Endothelial cell of umbilical vein (primary cell): Measurements from ENCODE around the gene KIF26A. TPM values are rescaled to one million over a fixed set of nuclear protein-coding genes. Genes with fewer than 3 reads are reported as not detected.

ENCODE experiments used
- BruUV-seq: library from RNA; stranded (reverse); fragments of 400-500 nt; replicated peaks from 2 replicates; lab custom pipeline; 2021; lab: Mats Ljungman, UMichigan
- CTCF ChIA-PET: fragments of 300-600, 350-600 bp; sonication (Branson Sonifier 250); formaldehyde crosslinking; loops from one replicate; lab custom pipeline; 2021; ENCODE audit warnings: antibody characterized with exemption, inconsistent platforms; lab: Charles Lee
- POLR2A ChIA-PET: fragments of 300-600, 350-600 bp; sonication (Branson Sonifier 250); formaldehyde crosslinking; loops from one replicate; lab custom pipeline; 2021; ENCODE audit warnings: antibody characterized with exemption, inconsistent platforms; lab: Charles Lee
- DNase-seq: peaks from one replicate; pipeline ENCODE4 v3.0.0-alpha.2; 2011; ENCODE audit warnings: low read depth, low spot score
- FAIRE-seq: peaks from 2 replicates; lab custom pipeline; 2011; peaks lifted over from hg19 to GRCh38; lab: Jason Lieb, UNC
- H2AFZ ChIP-seq: 2 replicates; pipeline ENCODE4 v1.6.0; 2012; ENCODE audit warnings: low read depth, low read length, control low read depth, inconsistent platforms
- H3K27ac ChIP-seq: 2 replicates; pipeline ENCODE4 v1.5.1; 2011; ENCODE audit warnings: low read depth, mild to moderate bottlenecking, control low read depth, low read length, moderate library complexity; ENCODE audit not compliant: insufficient read depth
- H3K27me3 ChIP-seq, 2 experiments: 2 replicates each; pipeline versions ENCODE4 v1.6.0 to v1.6.1; 2011; ENCODE audit warnings: low read length in 2 of 2, mixed read lengths in 1 of 2; ENCODE audit not compliant: control insufficient read depth in 2 of 2, insufficient read depth in 2 of 2
- H3K36me3 ChIP-seq, 2 experiments: 2 replicates in 1 of 2; 3 replicates in 1 of 2; pipeline ENCODE4 v1.5.1; 2011; ENCODE audit warnings: low read length in 2 of 2, mild to moderate bottlenecking in 1 of 2, moderate library complexity in 1 of 2; ENCODE audit not compliant: control insufficient read depth in 2 of 2, insufficient read depth in 2 of 2; ENCODE audit errors: extremely low read depth in 1 of 2
- H3K4me1 ChIP-seq: 3 replicates; pipeline ENCODE4 v1.5.1; 2011; ENCODE audit warnings: mild to moderate bottlenecking, low read length; ENCODE audit not compliant: control insufficient read depth, insufficient read depth; ENCODE audit errors: extremely low read depth
- H3K4me2 ChIP-seq: 2 replicates; pipeline ENCODE4 v1.6.1; 2011; ENCODE audit warnings: low read length, control low read depth, mixed read lengths; ENCODE audit not compliant: insufficient read depth
- H3K4me3 ChIP-seq, 3 experiments: fragments of 200-600 bp in 1 of 3; sonication (generic), shearing (Covaris generic) in 1 of 3; replicated peaks in 1 of 3; 2 replicates each; pipeline ENCODE4 v1.5.1; 2011 to 2016; ENCODE audit warnings: control low read depth in 3 of 3, low read length in 3 of 3, mild to moderate bottlenecking in 2 of 3, inconsistent platforms in 1 of 3, low read depth in 1 of 3, moderate library complexity in 1 of 3; ENCODE audit not compliant: insufficient read depth in 1 of 3
- H3K79me2 ChIP-seq: 2 replicates; pipeline ENCODE4 v1.6.0; 2012; ENCODE audit warnings: low read length, inconsistent platforms; ENCODE audit not compliant: control insufficient read depth, insufficient read depth
- H3K9ac ChIP-seq: replicated peaks from 2 replicates; pipeline ENCODE3; 2011; ENCODE audit warnings: low read length, control low read depth; ENCODE audit not compliant: insufficient read depth; ENCODE audit errors: extremely low read depth
- H3K9me1 ChIP-seq: replicated peaks from 3 replicates; pipeline ENCODE4 v1.6.0; 2011; ENCODE audit warnings: mild to moderate bottlenecking, low read length; ENCODE audit not compliant: control insufficient read depth, insufficient read depth; ENCODE audit errors: extremely low read depth
- H3K9me3 ChIP-seq: replicated peaks from 2 replicates; pipeline ENCODE4 v1.5.1; 2012; ENCODE audit warnings: low read length, inconsistent platforms; ENCODE audit not compliant: control insufficient read depth, insufficient read depth
- H4K20me1 ChIP-seq: replicated peaks from 2 replicates; pipeline ENCODE3; 2011; ENCODE audit warnings: mild to moderate bottlenecking, low read length; ENCODE audit not compliant: control insufficient read depth, insufficient read depth; ENCODE audit errors: extremely low read depth
- CTCF ChIP-seq, 2 donors: IDR thresholded peaks; 1 replicate in 1 of 2; 2 replicates in 1 of 2; pipeline ENCODE4 v1.5.1; 2011; ENCODE audit warnings: low read length in 2 of 2, mild to moderate bottlenecking in 2 of 2, moderate library complexity in 2 of 2, control low read depth in 1 of 2, inconsistent platforms in 1 of 2, low read depth in 1 of 2; ENCODE audit not compliant: insufficient read depth in 1 of 2; ENCODE audit errors: extremely low read depth in 1 of 2
- EZH2 ChIP-seq: IDR thresholded peaks from 2 replicates; pipeline ENCODE4 v1.6.1; 2012; ENCODE audit warnings: borderline replicate concordance, low read depth, mild to moderate bottlenecking, moderate library complexity, low read length, inconsistent platforms; ENCODE audit not compliant: severe bottlenecking
- FOS ChIP-seq: IDR thresholded peaks from 2 replicates; pipeline ENCODE4 v1.6.1; 2011; ENCODE audit warnings: mild to moderate bottlenecking, low read length, moderate library complexity, borderline replicate concordance; ENCODE audit not compliant: insufficient read depth
- GATA2 ChIP-seq: IDR thresholded peaks from 2 replicates; pipeline ENCODE4 v1.7.0; 2011; ENCODE audit warnings: low read depth, mild to moderate bottlenecking, moderate library complexity, mixed read lengths, low read length; ENCODE audit not compliant: insufficient read length, insufficient read depth
- JUN ChIP-seq: IDR thresholded peaks from 2 replicates; pipeline ENCODE4 v1.6.1; 2011; ENCODE audit warnings: borderline replicate concordance, low read depth; ENCODE audit not compliant: insufficient read length, insufficient read depth
- MAX ChIP-seq: IDR thresholded peaks from 2 replicates; pipeline ENCODE4 v1.6.1; 2011; ENCODE audit not compliant: insufficient read depth, insufficient read length
- MYC ChIP-seq: IDR thresholded peaks from one replicate; pipeline ENCODE4 v1.6.1; 2011; ENCODE audit warnings: mild to moderate bottlenecking, low read depth, low read length
- POLR2A ChIP-seq: IDR thresholded peaks from 2 replicates; pipeline ENCODE4 v1.6.1; 2012; ENCODE audit warnings: low read depth, mild to moderate bottlenecking, control low read depth, low read length
- POLR2AphosphoS5 ChIP-seq: IDR thresholded peaks from 2 replicates; pipeline ENCODE4 v1.6.1; 2012; ENCODE audit warnings: low read depth, mild to moderate bottlenecking, control low read depth, low read length, moderate library complexity; ENCODE audit not compliant: insufficient read depth
- dilution Hi-C: fragments of 300-500 bp; cut with MboI; formaldehyde crosslinking; loops from one replicate; pipeline ENCODE4 v1.15.0; 2019; ENCODE audit warnings: low sequenced_read_pairs; ENCODE audit not compliant: extremely low pct_ligation_motif_present
- intact Hi-C: fragments of 100-400 bp; cut with micrococcal nuclease; formaldehyde crosslinking; loops from one replicate; pipeline ENCODE4 v1.10.0; 2022
- polyA plus RNA-seq, 4 experiments: library from polyadenylated mRNA; depleted of rRNA in 3 of 4; stranded (reverse) in 3 of 4; unstranded in 1 of 4; fragments of >200 nt; gene quantifications; 2 replicates each; pipeline versions ENCODE4 v1.2.1 to v1.2.3, GENCODE V29; 2011 to 2012; ENCODE audit warnings: missing spikeins in 1 of 4
- total RNA-seq: library from RNA; stranded (reverse); gene quantifications from 2 replicates; pipeline ENCODE4 v1.2.3, GENCODE V29; 2021

Gene KIF26A
- total and polyA plus RNA-seq, 2 donors (not counting 3 experiments of a cell fraction or from before 2014, with no cell fraction given) = 3.6 to 10.7 TPM

- Histone ChIP-seq H3K4me2 (no peak overlapping the region), H4K20me1 (no peaks in the 10 kb centered on the region), H3K9me1 (no peaks in the 10 kb centered on the region), H2AFZ (no peak overlapping the region), H3K9ac (no peak overlapping the region), H3K36me3 (no peaks in the 10 kb centered on the region), H3K27me3 (no peaks in the 10 kb centered on the region), H3K79me2 (no peaks in the 10 kb centered on the region), H3K9me3 (no peaks in the 10 kb centered on the region), H3K4me1 (no peaks in the 10 kb centered on the region), H3K27ac (no peak overlapping the region), H3K4me3 (no peak overlapping the region)
- no TSS peak for BruUV-seq
- dilution Hi-C loops = no loop called here
- FAIRE-seq = no peak
- TF ChIP-seq MAX (no peak), POLR2A (no peak), JUN (no peak), EZH2 (no peak), CTCF (IDR thresholded peaks at IDR 0.05; ENCODE audit: extremely low read depth in 1 of 2, insufficient read depth in 1 of 2, low read depth in 1 of 2, low read length in 2 of 2) (no peak), POLR2AphosphoS5 (no peak), MYC (no peak), FOS (no peak), GATA2 (no peak)
- CTCF ChIA-PET = no interaction called here
- intact Hi-C loops = no loop called here
- DNase-seq = no peak
- POLR2A ChIA-PET = no interaction called here
These were observed 77.4 kb downstream of the KIF26A start for GRCh38 chr14:104215706-104216334.
